GM12872 (cell line): ENCODE measurements around the gene VWA3B.

Experiments
- CTCF ChIP-seq: IDR thresholded peaks from 3 replicates; pipeline ENCODE4 v1.5.1; 2011; ENCODE audit warnings: low read depth, mild to moderate bottlenecking, low read length, moderate library complexity; ENCODE audit not compliant: insufficient read depth

The VWA3B gene

DNA sequence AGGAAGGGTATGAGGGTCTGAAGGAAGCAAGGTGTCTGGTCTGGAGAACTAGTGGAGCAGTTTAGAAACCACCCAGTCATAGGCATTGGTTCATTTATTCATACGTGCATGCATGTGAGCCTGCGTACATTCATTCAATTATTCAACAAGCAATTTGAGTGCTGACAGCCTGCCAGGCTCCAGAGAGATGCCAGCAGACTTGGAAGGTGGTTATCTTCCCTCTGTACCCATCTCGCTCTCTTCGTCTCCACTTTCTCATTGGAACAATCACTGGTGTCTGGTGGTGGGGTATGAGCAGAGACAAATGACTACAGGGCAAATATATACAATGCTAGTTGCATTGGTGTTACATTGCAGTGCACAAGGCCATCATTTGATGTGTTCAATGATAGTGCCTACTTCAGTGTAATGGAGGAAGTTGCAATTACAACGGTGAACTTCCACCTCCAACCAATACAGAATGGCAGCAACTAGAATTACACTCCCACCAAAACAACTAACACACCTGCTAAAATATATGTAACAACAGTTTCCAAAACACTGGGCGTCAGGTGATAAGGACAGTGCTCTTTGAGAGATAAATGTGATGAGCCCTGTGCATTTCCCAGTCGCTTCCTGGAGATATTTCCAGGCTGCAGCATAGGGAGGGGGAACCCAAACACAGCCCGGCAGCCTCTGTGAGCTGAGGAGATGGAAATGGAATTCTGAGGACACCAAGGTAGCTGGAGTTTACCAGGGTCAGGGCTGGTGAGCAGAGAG, 226.7 kb downstream of the VWA3B start:
- no peak for TF ChIP-seq CTCF

DNA sequence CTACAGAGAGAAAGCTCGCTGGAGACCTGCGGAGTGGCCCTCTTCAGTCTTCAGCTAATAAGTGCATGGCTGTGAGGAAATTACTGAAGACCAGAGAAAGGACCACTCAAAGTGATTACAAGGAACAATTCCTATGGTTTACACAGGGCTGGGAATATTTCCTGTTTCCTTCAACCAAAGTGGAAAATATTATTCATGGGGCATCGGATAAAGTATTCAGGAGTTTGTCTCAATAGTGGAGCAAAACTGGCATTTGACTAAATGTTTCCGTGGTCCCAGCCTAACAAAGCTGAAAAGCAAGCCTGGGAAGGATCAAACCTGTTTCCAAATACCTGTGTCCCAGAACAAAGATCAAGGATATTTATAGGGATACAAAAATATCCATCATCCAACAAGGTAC, 227.3 kb downstream of the VWA3B start:
- TF ChIP-seq CTCF, result no peak

- no peak for TF ChIP-seq CTCF
Observed at GRCh38 chr2:98315957-98316356, 229.0 kb downstream of the VWA3B start.

DNA sequence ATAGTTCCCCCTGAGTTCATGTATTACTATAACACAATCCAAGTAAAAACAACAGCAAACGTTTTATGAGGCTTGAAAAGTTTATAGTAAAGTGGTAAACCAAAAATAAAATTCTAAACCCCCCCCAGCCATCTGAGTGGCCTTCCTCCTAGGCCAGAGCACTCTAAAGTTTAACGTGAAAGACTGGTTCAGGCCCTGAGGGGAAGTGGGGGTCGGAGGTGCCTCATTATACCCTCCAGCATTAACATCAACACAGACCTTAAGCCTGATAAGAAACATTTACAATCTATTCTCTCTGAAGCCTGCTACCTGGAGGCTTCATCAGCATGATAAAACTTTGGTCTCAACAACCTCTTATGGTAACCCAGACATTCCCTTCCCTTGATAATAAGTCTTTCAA, 230.2 kb downstream of the VWA3B start:
- no peak for TF ChIP-seq CTCF

GRCh38 chr2:98324181-98324580, 237.2 kb downstream of the VWA3B start:
- no peak for TF ChIP-seq CTCF

DNA sequence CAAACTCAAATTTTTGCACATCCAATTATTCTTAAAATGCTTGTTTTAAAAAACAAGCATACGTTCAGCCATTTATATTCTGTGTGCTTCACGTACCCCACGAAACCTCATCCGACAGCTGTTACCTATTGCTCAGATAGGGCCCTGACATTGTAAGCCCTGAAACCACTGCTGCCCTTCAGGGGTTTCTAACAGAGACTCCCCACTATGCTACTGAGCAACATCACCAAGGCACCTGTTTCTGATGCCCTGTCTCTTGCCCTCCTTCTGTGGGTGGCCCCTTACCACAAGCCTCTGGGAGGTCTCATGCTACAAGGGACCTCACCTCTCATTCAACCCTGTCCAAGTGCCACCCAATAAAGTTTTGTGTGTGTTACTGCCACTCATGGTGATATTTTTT, 240.8 kb downstream of the VWA3B start:
- no peak for TF ChIP-seq CTCF

GRCh38 chr2:98329549-98329948, 242.6 kb downstream of the VWA3B start:
- no peak for TF ChIP-seq CTCF

DNA sequence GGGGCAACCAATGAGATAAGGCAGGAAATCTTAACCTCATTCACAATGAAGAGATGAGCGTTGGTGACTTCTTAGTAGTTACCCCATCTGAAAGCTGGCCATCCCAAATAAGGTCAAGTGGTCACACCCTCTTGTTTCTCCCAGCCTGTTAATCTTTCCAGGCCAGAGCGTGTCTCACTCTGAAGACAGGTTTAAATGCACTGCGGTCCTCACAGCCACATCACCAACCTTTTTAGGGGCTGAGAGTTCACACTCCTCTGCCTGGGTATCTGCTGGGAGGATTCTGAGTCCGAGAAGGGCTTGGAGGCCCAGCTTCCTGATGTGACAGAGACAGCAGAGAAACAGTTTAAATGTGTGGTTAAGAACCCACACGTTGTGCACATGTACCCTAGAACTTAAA, 246.0 kb downstream of the VWA3B start:
- TF ChIP-seq CTCF, result no peak
